ENCODE measurements around the gene PSG4. TPM values are rescaled to one million over a fixed set of nuclear protein-coding genes. Genes with fewer than 3 reads are reported as not detected.

The PSG4 gene
- polyA plus RNA-seq, 4 donors = 0.09 to 0.15 TPM; not detected in 2

Other genes starting within 250 kb of the PSG4 start
- gene PSG11, start 179.2 kb downstream of the PSG4 start, polyA plus RNA-seq (ENCODE audit: insufficient read length in 4 of 4) = under 1 TPM in 1 of 4 donors, not detected in 3; 0.08 TPM
- under 1 TPM in 2 of 4 donors, not detected in 2; 0.12 to 0.13 TPM for gene PSG2, start 122.9 kb downstream of the PSG4 start, polyA plus RNA-seq (ENCODE audit: insufficient read length in 4 of 4)
- gene PSG5, start 19.1 kb downstream of the PSG4 start, polyA plus RNA-seq (ENCODE audit: insufficient read length in 4 of 4) = under 1 TPM in 1 of 4 donors, not detected in 3; 0.21 TPM
- gene PSG9, start 63.9 kb upstream of the PSG4 start, polyA plus RNA-seq (ENCODE audit: insufficient read length in 4 of 4) = not detected
- gene CD177, start 148.0 kb upstream of the PSG4 start, polyA plus RNA-seq (ENCODE audit: insufficient read length in 4 of 4) = under 1 TPM in 2 of 4 donors, not detected in 2; 0.35 to 0.39 TPM
- gene TEX101, start 209.3 kb upstream of the PSG4 start, polyA plus RNA-seq (ENCODE audit: insufficient read length in 4 of 4) = under 1 TPM in 1 of 4 donors, not detected in 3; 0.06 TPM